ENCODE results near the gene MST1R.

Gene MST1R

DNA sequence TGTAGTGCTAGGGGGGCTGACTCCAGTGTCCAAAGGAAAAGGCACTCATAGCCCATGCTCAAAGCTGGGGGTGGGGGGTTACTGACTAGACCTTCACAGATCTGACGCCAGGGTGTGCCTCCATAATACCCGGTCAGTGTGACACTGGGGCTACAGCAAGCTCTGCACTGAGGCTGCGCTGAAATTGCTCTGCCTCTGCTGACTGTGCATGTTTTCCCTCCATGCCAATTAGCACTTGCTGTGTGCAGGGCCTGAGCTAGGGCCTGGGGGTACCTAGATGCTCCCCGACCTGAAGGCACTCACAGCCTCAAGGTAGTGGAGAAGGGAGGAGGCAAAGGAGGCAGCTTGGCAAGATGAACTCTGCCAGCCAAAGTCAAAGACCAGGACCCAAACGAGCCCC, 39.2 kb downstream of the MST1R start:
- Histone ChIP-seq H3K27ac (ENCODE audit: low read length) (no peak overlapping the region), H3K4me3 (ENCODE audit: low read length in 2 of 2) (no peak overlapping the region), H3K27me3 (ENCODE audit: control insufficient read depth in 1 of 2, insufficient read depth in 2 of 2, low read length in 2 of 2) (peaks cover 20 to 25% of the 10 kb centered on the region in 2 donors), H3K9ac (ENCODE audit: low read length in 2 of 2) (no peak overlapping the region), H3K9me3 (ENCODE audit: control insufficient read depth in 2 of 2, low read length in 2 of 2) (no peaks in the 10 kb centered on the region), H3K36me3 (ENCODE audit: control insufficient read depth in 2 of 2, insufficient read depth in 2 of 2, low read length in 2 of 2) (no peaks in the 10 kb centered on the region), H3K4me1 (ENCODE audit: control insufficient read depth, insufficient read depth, low read length) (peaks cover 4% of the 10 kb centered on the region)

- H3K9me3 ChIP-seq (ENCODE audit: control insufficient read depth in 2 of 2, low read length in 2 of 2) = no peaks in the 10 kb centered on the region
- H3K27ac ChIP-seq (ENCODE audit: low read length) = no peak overlapping the region
- no peaks in the 10 kb centered on the region for H3K36me3 ChIP-seq (ENCODE audit: control insufficient read depth in 2 of 2, insufficient read depth in 2 of 2, low read length in 2 of 2)
- peaks cover 2 to 6% of the 10 kb centered on the region in 2 donors for H3K27me3 ChIP-seq (ENCODE audit: control insufficient read depth in 1 of 2, insufficient read depth in 2 of 2, low read length in 2 of 2)
- H3K9ac ChIP-seq (ENCODE audit: low read length in 2 of 2) = no peak overlapping the region
- H3K4me3 ChIP-seq (ENCODE audit: low read length in 2 of 2) = no peak overlapping the region
- peaks cover 15% of the 10 kb centered on the region for H3K4me1 ChIP-seq (ENCODE audit: control insufficient read depth, insufficient read depth, low read length)
These were observed 43.9 kb downstream of the MST1R start for GRCh38 chr3:49859576-49860305.

DNA sequence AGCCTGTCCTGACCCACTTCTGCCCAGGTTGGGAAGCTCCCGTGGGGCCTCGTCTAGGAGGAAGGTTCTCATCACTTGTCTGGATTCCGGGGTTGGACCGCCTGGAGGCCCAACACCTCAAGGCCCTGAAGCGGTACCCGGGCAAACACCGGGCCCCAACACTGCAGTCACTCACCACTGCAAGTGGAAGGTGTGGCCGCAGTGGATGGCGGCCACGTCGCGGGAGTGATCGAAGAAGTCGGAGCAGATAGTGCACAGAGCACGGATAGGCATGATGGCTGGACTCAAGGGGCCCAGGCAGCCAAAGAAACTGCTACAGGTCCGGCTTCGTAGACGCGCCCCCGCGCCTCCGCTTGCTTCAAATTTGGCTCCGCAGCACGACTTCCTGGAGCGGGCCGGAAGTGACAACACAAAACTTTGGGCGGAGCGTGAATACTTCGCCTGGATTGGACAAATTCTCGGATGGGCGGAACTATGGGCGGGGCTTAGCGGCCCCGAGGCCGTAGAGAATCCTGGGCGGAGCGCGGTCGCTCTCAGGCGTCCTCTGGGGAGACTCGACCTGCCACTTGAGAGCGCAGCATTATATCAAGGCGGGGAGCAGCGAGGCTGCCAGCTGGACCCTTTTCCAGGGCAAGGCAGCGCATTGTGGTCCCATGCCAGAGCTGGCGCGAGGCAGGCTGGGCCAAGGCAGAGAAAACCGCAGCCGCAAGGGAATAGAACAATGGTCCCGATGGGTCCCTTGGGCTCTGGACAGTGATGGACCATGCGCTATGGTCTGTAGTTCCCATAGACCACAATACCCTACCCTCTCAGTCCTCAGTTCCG, 47.3 kb downstream of the MST1R start, which contains the start of gene TRAIP:
Gene TRAIP (minus strand): TSS at position 384 of the 825 bp plus-strand sequence. CDS start 111 bp downstream, at position 273.
- Histone ChIP-seq H3K9me3 (ENCODE audit: control insufficient read depth in 2 of 2, low read length in 2 of 2) (no peaks in the 10 kb centered on the region), H3K36me3 (ENCODE audit: control insufficient read depth in 2 of 2, insufficient read depth in 2 of 2, low read length in 2 of 2) (no peaks in the 10 kb centered on the region), H3K27ac (ENCODE audit: low read length) (peak within 1 kb of the TSS; percentile 86), H3K9ac (ENCODE audit: low read length in 2 of 2) (peak within 1 kb of the TSS; percentile 59 to 79), H3K4me3 (ENCODE audit: low read length in 2 of 2) (peak within 1 kb of the TSS; percentile 74 to 84), H3K27me3 (ENCODE audit: control insufficient read depth in 1 of 2, insufficient read depth in 2 of 2, low read length in 2 of 2) (no peaks in the 10 kb centered on the region), H3K4me1 (ENCODE audit: control insufficient read depth, insufficient read depth, low read length) (peaks cover 15% of the 10 kb centered on the region)

DNA sequence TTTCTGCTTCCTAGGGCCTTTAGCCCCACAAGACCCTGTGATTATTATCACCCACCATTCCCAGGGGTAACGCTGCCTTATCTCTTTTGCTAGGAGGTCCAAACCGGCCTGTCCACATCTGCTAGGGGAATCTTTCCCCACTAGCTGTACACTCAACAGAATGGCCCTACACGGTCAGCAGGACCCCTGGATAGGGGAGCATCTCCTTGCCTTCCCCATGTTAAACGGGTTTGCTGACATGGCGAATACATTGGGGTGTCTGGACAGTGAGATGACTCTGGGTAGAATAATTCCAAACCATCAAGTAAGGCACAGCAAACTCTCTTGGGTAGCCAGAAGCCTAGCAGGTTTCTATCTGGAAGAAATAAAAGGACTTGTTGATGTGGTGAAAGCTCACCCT, 48.0 kb downstream of the MST1R start:
- H3K27ac ChIP-seq (ENCODE audit: low read length) = no peak overlapping the region
- peak overlapping the region; percentile 54 to 84 for H3K4me3 ChIP-seq (ENCODE audit: low read length in 2 of 2)
- H3K9ac ChIP-seq (ENCODE audit: low read length in 2 of 2) = no peak overlapping the region
- no peaks in the 10 kb centered on the region for H3K9me3 ChIP-seq (ENCODE audit: control insufficient read depth in 2 of 2, low read length in 2 of 2)
- H3K27me3 ChIP-seq (ENCODE audit: control insufficient read depth in 1 of 2, insufficient read depth in 2 of 2, low read length in 2 of 2) = no peaks in the 10 kb centered on the region
- H3K4me1 ChIP-seq (ENCODE audit: control insufficient read depth, insufficient read depth, low read length) = peaks cover 15% of the 10 kb centered on the region
- H3K36me3 ChIP-seq (ENCODE audit: control insufficient read depth in 2 of 2, insufficient read depth in 2 of 2, low read length in 2 of 2) = no peaks in the 10 kb centered on the region

GRCh38 chr3:49845694-49846093, 58.0 kb downstream of the MST1R start:
- no peaks in the 10 kb centered on the region for H3K9me3 ChIP-seq (ENCODE audit: control insufficient read depth in 2 of 2, low read length in 2 of 2)
- H3K27me3 ChIP-seq (ENCODE audit: control insufficient read depth in 1 of 2, insufficient read depth in 2 of 2, low read length in 2 of 2) = no peaks in the 10 kb centered on the region
- peaks cover 4% of the 10 kb centered on the region for H3K4me1 ChIP-seq (ENCODE audit: control insufficient read depth, insufficient read depth, low read length)
- H3K36me3 ChIP-seq (ENCODE audit: control insufficient read depth in 2 of 2, insufficient read depth in 2 of 2, low read length in 2 of 2) = no peaks in the 10 kb centered on the region
- H3K27ac ChIP-seq (ENCODE audit: low read length) = no peak overlapping the region
- no peak overlapping the region for H3K4me3 ChIP-seq (ENCODE audit: low read length in 2 of 2)
- no peak overlapping the region for H3K9ac ChIP-seq (ENCODE audit: low read length in 2 of 2)

DNA sequence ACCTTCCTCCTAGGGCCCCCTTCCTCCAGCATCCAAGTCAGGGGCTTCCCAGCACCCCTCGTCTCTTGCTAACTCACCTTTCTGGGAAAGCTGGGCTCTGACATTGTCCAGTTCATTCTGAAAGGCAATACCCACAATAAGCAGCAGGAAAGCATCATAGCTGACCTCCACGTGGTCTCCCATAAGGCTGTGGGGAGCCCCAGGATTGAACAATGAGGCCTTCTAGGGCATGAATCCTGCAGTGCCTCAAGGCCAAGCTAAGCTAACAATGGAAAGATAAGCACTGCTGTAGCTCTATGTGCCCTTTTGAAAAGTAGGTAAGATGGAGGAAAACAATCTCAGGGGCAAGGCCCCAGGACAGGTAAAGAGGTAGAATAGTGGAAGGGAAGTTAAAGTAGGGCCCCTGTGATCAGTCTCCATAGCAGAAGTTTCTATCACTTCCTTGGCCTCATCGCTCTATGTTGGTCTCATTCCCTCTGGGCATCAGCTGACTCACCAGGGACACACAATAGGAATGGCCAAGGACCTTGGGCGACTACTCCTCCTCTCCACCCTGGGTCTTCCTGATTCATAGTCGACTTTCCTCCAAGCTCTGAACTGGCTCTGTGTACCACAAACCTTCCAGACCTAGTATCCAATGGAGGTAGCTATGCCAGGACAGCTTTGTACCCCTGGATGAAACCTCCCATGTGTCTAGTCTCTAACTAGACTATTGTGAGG, 59.0 kb downstream of the MST1R start:
- no peaks in the 10 kb centered on the region for H3K27me3 ChIP-seq (ENCODE audit: control insufficient read depth in 1 of 2, insufficient read depth in 2 of 2, low read length in 2 of 2)
- no peak overlapping the region for H3K27ac ChIP-seq (ENCODE audit: low read length)
- no peaks in the 10 kb centered on the region for H3K9me3 ChIP-seq (ENCODE audit: control insufficient read depth in 2 of 2, low read length in 2 of 2)
- H3K9ac ChIP-seq (ENCODE audit: low read length in 2 of 2) = no peak overlapping the region
- H3K4me3 ChIP-seq (ENCODE audit: low read length in 2 of 2) = no peak overlapping the region
- H3K36me3 ChIP-seq (ENCODE audit: control insufficient read depth in 2 of 2, insufficient read depth in 2 of 2, low read length in 2 of 2) = no peaks in the 10 kb centered on the region
- peaks cover 5% of the 10 kb centered on the region for H3K4me1 ChIP-seq (ENCODE audit: control insufficient read depth, insufficient read depth, low read length)

- H3K4me3 ChIP-seq (ENCODE audit: low read length in 2 of 2) = no peak overlapping the region
- no peaks in the 10 kb centered on the region for H3K9me3 ChIP-seq (ENCODE audit: control insufficient read depth in 2 of 2, low read length in 2 of 2)
- H3K9ac ChIP-seq (ENCODE audit: low read length in 2 of 2) = no peak overlapping the region
- H3K27ac ChIP-seq (ENCODE audit: low read length) = no peak overlapping the region
- no peaks in the 10 kb centered on the region for H3K27me3 ChIP-seq (ENCODE audit: control insufficient read depth in 1 of 2, insufficient read depth in 2 of 2, low read length in 2 of 2)
- H3K4me1 ChIP-seq (ENCODE audit: control insufficient read depth, insufficient read depth, low read length) = peaks cover 11% of the 10 kb centered on the region
- H3K36me3 ChIP-seq (ENCODE audit: control insufficient read depth in 2 of 2, insufficient read depth in 2 of 2, low read length in 2 of 2) = no peaks in the 10 kb centered on the region
These were observed 60.7 kb downstream of the MST1R start for GRCh38 chr3:49842843-49843517.

DNA sequence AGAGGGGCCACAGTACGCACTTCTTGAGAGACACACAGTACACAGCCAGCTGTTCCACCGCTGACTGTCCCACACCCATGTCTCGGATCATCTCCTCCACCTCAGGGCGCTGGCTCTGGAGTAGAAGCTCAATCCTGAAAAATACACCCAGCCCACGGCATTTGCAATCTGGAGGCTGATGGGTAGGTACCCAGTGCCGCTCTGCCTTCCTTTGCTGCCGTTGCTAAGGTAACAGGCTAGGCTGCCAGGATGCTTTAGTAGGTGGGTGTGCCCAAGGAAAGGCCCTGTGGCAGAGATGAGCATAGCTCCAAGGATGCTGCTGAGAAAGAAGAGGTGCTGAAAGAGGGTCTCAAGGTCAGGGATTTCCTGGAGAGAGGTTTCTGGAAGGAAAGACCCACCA, 61.9 kb downstream of the MST1R start:
- Histone ChIP-seq H3K36me3 (ENCODE audit: control insufficient read depth in 2 of 2, insufficient read depth in 2 of 2, low read length in 2 of 2) (no peaks in the 10 kb centered on the region), H3K27ac (ENCODE audit: low read length) (no peak overlapping the region), H3K9ac (ENCODE audit: low read length in 2 of 2) (no peak overlapping the region), H3K27me3 (ENCODE audit: control insufficient read depth in 1 of 2, insufficient read depth in 2 of 2, low read length in 2 of 2) (no peaks in the 10 kb centered on the region), H3K4me1 (ENCODE audit: control insufficient read depth, insufficient read depth, low read length) (peaks cover 11% of the 10 kb centered on the region), H3K4me3 (ENCODE audit: low read length in 2 of 2) (no peak overlapping the region), H3K9me3 (ENCODE audit: control insufficient read depth in 2 of 2, low read length in 2 of 2) (no peaks in the 10 kb centered on the region)

DNA sequence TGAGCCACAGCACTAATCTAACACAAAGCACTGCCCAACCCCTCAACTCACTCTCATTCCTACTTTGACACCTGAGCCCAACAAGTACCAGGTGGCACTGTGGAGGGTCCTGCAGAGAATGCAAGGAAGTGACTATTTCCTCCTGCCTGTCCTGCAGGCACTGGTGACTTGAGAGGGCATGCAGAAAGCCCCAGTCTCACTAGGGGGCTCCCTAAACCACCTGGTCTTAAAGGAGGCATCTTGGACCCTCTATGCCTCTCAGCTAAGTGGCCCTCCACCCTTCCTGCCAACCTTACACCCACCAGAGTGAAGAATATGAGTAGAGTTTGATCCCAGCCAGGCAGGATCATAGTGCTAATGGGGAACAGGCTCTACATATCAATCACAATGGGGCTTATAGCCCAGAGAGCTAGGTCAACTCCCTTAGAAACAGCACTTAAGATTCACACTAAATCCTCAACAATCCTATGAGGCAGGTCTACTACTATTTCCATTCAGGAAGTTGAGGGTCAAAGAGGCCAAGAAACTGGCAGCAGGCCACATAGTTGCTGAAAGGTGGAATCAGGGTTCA, 62.5 kb downstream of the MST1R start:
- Histone ChIP-seq H3K4me1 (ENCODE audit: control insufficient read depth, insufficient read depth, low read length) (peaks cover 11% of the 10 kb centered on the region), H3K9ac (ENCODE audit: low read length in 2 of 2) (no peak overlapping the region), H3K27me3 (ENCODE audit: control insufficient read depth in 1 of 2, insufficient read depth in 2 of 2, low read length in 2 of 2) (no peaks in the 10 kb centered on the region), H3K9me3 (ENCODE audit: control insufficient read depth in 2 of 2, low read length in 2 of 2) (no peaks in the 10 kb centered on the region), H3K27ac (ENCODE audit: low read length) (no peak overlapping the region), H3K36me3 (ENCODE audit: control insufficient read depth in 2 of 2, insufficient read depth in 2 of 2, low read length in 2 of 2) (no peaks in the 10 kb centered on the region), H3K4me3 (ENCODE audit: low read length in 2 of 2) (no peak overlapping the region)

- H3K9ac ChIP-seq (ENCODE audit: low read length in 2 of 2) = peak overlapping the region in 1 of 2 donors; percentile 36
- no peak overlapping the region for H3K4me3 ChIP-seq (ENCODE audit: low read length in 2 of 2)
- peaks cover 11% of the 10 kb centered on the region for H3K4me1 ChIP-seq (ENCODE audit: control insufficient read depth, insufficient read depth, low read length)
- H3K27ac ChIP-seq (ENCODE audit: low read length) = no peak overlapping the region
- no peaks in the 10 kb centered on the region for H3K36me3 ChIP-seq (ENCODE audit: control insufficient read depth in 2 of 2, insufficient read depth in 2 of 2, low read length in 2 of 2)
- no peaks in the 10 kb centered on the region for H3K27me3 ChIP-seq (ENCODE audit: control insufficient read depth in 1 of 2, insufficient read depth in 2 of 2, low read length in 2 of 2)
- no peaks in the 10 kb centered on the region for H3K9me3 ChIP-seq (ENCODE audit: control insufficient read depth in 2 of 2, low read length in 2 of 2)
These were observed 63.3 kb downstream of the MST1R start for GRCh38 chr3:49840388-49840787.

Data from stomach smooth muscle (tissue), 2 donors.